Fibroblast of gingiva (primary cell): ENCODE results near the gene CREB3L2.
"Not testable (repeated sequence)": the region's sequence is repeated elsewhere in the genome, so short reads cannot be mapped to it uniquely, and the experiment has no call there.

Experiments
- DNase-seq: peaks from one replicate; pipeline ENCODE4 v3.0.0-alpha.2; 2011; ENCODE audit warnings: low read depth

Gene CREB3L2

GRCh38 chr7:137968339-137968738 is 33.5 kb downstream of the CREB3L2 start:
- not testable (repeated sequence) for DNase-seq

DNA sequence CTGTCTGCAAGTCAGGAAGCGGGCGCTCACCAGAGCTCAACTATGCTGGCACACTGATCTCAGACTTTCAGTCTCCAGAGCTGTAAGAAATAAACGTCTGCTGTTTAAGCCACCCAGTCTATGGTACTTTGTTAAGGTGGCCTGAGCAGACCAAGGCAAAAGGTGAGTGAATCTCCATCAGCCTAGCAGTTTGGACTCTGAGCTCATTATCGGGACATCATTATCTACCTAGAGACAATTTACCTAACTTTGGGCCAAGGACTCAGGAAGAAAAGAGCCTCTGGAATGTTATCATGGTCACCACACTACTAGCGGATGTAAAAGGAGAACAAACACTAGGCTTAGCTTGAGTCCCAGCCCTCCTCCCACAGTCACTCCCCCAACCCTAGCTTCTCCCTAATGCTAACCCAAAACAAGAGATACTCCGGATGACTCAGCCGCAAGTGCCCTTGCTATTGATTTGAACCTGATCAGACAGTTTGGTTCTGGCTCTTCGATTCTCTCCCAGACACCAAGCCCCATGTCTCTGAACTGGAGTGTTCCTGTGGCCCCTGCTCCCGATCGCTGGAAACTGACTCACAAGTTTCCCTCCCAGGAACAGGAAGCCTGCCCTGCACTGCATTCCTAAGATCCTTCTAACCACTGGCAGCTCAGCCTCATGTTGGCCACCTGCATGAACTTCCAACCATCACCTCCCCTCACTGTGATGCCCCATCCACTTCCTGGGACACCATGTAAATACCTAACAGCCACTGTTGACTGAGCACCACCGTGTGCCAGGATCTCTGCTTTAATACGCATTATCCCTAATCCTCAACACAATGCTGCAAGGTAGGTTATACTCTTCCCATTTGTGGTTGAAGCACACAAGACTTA is 34.5 kb downstream of the CREB3L2 start:
- DNase-seq = peak; percentile 35

GRCh38 chr7:137966641-137967142 is 35.2 kb downstream of the CREB3L2 start:
- no peak for DNase-seq

DNA sequence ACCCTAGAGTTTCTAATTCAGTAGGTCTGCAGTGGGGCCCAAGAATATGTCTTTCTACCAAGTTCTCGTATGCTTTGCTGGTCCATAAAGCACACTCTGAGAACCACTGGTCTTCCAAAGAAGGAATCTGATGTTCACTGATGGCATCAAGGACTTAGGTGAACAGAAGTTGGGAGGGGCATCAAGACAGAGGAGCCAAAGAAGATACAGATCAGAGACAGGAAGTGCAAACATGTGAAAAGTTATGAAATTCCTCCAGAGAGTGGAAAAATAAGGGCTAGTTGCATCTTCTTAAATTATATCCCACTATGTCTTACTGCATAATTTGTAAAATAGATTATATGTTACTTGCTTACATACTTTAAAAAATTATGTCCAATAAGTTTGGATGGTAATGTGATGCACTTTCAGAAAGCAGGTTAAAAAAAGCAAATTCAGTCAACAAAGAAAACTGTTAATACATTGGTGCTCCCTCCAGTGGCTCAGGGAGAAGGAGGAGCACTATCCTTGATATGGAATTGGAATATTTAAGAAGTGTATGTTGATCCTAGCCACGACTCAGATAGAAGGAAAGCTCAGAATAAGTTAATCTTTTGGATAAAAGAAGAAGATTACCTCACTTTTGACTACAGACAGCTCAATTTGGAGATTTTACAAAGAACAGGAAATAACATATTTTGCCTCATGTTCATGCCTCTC is 35.8 kb downstream of the CREB3L2 start:
- no peak for DNase-seq

DNA sequence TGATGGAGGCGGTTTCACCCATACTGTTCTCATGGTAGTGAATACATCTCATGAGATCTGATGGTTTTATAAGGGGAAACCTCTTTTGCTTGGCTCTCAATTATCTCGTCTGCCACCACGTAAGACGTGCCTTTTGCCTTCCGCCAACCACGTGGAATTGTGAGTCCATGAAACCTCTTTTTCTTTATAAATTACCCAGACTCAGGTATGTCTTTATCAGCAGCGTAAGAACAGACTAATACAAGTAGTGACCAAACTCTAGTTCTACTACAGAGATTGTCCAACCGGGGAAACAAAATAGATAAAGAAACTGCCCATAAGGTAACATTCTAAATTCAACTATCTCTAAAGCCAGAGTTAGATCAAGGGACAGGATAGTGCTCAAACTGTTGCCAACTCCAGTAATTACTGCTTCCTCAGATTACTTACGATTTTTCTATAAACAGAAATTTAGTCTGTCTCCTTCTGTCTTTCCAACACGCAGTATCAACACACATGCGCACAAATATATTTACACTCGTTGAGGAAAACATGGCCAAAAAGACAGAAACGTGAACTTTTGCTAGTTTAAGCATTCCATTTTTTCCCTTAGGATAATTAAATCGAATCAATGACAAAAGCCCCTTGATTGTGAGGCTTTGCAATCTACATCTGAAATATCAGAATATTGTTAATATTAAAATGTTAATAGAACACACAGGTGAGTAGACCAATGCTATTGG is 36.9 kb downstream of the CREB3L2 start:
- DNase-seq = no peak

GRCh38 chr7:137962875-137963507 is 38.9 kb downstream of the CREB3L2 start:
- DNase-seq = no peak

DNA sequence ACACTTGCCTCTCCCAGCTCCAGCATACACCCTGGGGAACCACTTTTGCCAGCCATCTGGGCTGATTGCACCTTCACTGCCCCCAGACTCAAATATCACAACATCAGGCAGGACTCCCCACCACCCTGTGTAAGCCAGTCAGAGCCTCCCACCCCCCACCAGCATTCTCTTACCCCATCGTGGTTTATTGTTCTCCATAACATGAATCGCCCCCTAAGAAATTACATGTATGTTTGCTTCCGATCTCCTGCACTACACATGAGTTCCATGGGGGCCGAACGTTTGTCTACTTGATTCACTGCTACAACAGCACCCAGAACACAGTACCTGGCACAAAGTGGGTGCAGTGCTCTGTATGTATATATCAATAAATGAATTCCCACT is 39.4 kb downstream of the CREB3L2 start:
- DNase-seq = no peak

- DNase-seq = no peak
Observed at GRCh38 chr7:137961200-137962177, 40.4 kb downstream of the CREB3L2 start.

DNA sequence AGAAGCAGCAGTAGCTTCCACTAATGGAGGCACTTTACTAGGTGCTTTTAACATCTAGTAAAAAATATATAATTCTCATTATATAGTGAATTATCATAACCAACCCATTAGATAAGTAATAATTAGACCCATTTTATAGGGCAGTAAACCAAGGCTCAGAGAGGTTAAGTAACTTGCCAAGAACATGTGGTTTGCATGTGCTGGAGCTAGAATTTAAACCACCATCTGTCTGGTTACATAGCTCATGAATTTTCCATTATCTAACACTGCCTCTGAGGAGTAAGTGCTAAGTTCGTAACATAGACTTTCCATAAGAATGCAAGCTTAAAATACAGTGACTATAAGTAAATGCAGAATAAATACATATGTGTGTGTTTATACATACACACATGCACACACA is 41.9 kb downstream of the CREB3L2 start:
- no peak for DNase-seq

GRCh38 chr7:137958470-137959431 is 43.1 kb downstream of the CREB3L2 start:
- no peak for DNase-seq

DNA sequence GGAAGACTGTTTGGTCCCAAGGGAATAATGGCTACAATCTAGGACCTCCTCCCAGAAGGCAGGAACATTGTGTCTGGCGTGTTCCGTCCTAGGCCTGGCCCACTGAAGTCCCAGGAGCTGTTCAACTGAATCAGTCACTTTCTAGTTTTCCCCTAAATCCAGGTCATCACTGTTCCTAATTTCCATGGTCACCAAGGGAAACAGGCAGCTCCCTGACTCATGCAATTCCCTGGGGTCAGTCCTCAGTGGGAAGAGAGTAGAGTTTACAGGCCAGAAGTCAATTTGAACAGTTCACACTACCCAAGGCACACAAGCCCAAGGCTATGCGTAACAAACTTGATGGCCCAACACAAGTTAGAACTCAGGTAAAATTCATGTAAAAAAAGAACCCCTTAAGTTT is 44.0 kb downstream of the CREB3L2 start:
- peak; percentile 87 for DNase-seq

DNA sequence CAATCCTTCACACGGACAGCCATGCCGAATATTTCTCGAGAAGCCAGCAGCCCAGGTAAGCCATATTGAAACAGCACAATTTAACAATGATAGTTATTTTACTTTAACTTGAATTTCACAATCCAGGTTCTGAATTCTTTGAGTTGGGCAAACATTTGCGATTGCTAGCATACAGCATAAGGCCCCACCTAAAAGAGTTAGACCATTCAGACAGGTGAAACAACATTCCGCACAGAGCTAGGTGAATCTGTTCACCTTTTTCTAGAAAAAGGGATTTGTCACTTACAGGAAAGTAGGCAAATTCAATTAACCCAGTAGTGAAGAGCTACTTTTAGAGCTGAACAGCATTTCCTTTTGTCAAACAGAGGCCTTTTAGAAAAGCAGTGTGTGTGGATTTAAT is 45.3 kb downstream of the CREB3L2 start:
- no peak for DNase-seq

DNA sequence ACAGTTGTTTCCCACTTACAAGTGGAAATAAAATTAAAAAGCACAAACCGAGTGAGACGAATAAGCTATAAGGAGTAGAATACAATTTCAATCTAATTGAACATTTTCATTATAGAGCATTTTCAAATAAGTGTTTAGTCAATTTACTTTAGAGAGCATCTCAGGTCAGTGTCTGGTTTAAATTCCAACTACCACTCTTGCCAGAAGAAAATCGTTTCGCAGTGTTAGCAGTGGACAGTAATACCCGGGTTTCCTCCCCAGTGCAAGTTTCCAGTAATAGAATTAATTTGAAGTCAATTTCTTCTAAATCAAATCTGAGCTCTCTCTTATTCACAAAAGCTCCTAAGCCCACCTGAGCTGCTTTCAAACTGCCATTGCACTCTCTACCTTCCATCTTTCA is 45.7 kb downstream of the CREB3L2 start:
- no peak for DNase-seq

DNA sequence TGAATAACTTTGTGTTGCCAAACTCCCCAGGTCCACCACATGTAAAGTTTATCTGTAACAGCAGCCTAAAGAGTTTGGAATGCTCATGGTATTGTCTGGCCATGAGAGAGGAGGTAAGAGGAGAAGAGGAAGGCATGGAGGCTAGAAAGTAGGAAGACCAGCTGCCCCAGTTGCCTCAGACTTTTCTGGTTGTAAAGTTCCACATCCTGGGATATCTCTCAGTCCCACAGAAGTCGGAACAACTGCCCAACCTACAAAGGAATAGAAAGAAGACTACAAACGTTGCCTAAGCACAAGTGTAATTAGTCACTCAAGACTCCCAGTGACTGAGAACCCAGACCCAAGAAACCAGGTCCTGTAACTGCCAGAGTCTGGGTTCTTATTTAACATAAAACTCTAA is 47.3 kb downstream of the CREB3L2 start:
- no peak for DNase-seq

- DNase-seq = peak; percentile 74
Observed at GRCh38 chr7:137953665-137954470, 48.0 kb downstream of the CREB3L2 start.

- no peak for DNase-seq
Observed at GRCh38 chr7:137953043-137953664, 48.7 kb downstream of the CREB3L2 start.

DNA sequence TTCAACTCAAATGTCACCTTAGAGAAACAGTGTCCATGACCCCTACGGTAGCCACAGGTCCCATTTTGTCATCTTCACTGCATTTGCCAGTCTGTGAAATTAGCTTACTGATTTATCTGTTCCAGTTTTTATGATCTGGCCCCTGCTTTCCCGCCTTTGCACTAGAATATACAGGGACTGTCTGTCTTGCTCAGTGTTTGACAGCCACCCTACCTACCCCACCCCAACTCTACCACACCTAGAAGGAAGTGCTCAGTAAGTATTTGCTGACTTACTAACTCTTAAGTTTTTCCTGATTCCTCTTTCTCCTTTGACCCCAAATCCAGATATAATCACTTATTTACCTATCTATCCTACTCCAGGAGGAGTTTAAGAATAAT is 49.5 kb downstream of the CREB3L2 start:
- DNase-seq = no peak

DNA sequence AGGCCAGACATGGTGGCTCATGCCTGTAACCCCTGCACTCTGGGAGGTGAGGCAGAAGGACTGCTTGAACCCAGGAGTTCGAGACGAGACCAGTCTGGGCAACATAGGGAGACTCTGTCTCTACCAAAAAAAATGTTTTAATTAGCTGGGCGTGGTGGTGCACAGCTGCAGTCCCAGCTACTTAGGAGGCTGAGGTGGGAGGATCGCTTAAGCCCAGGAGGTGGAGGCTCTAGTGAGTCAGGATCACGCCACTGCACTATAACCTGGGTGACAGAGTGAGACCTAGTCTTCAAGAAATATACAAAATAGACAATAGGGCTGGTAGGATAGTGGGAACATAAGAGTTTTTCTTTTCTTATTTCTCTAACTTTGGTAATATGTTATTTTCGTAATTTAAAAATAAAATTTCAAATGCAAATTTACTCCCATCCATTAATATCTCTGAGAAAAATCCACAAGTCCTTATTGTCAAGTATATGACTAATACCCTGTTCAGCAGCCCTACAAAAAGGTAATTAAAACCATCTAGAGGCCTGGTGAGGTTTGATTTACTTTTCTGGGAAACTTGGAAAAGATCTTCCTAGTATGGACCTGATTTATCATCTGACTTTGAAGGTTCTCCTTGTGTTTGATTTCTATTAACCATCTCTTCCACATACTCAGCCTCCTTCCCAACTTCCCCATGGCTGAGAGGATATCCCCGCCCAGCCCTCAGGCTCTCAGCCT is 50.0 kb downstream of the CREB3L2 start:
- no peak for DNase-seq
